Progenitor cell of endocrine pancreas (in vitro differentiated cells): ENCODE results near the gene NFIC. TPM values are rescaled to one million over a fixed set of nuclear protein-coding genes. Genes with fewer than 3 reads are reported as not detected.
"Not testable (repeated sequence)": the region's sequence is repeated elsewhere in the genome, so short reads cannot be mapped to it uniquely, and the experiment has no call there.

Source experiments
- DNase-seq: peaks from one replicate; pipeline ENCODE4 v3.0.0; 2021; ENCODE audit warnings: low spot score; ENCODE audit not compliant: unreplicated experiment
- H3K27ac Mint-ChIP-seq: 2 replicates; pipeline ENCODE4 v1.8.0; 2021; ENCODE audit warnings: mild to moderate bottlenecking, moderate library complexity, mixed read lengths
- H3K27me3 Mint-ChIP-seq: 2 replicates; pipeline ENCODE4 v1.8.0; 2021; ENCODE audit warnings: mixed read lengths
- H3K36me3 Mint-ChIP-seq: 2 replicates; pipeline ENCODE4 v1.8.0; 2022; ENCODE audit warnings: mixed read lengths; ENCODE audit not compliant: insufficient read depth
- H3K4me1 Mint-ChIP-seq: 2 replicates; pipeline ENCODE4 v1.8.0; 2021; ENCODE audit warnings: low read depth, mixed read lengths
- H3K4me3 Mint-ChIP-seq: 2 replicates; pipeline ENCODE4 v1.8.0; 2021; ENCODE audit warnings: low read depth, mild to moderate bottlenecking, moderate library complexity, mixed read lengths
- H3K9me3 Mint-ChIP-seq: 2 replicates; pipeline ENCODE4 v1.8.0; 2021; ENCODE audit warnings: low read depth, mixed read lengths
- total RNA-seq: library from RNA; stranded (reverse); gene quantifications from 2 replicates; pipeline ENCODE4 v1.2.1, GENCODE V29; 2021
- TF ChIP-seq, protein P1 (sequence below): fragments of 200-600 bp; sonication (generic); IDR thresholded peaks from one replicate; pipeline ENCODE4 v1.5.0; 2021; ENCODE audit warnings: antibody characterized with exemption, mild to moderate bottlenecking; ENCODE audit not compliant: unreplicated experiment

NFIC gene
- total RNA-seq, 1 donor from 2014 or later: 6.8 TPM

DNA sequence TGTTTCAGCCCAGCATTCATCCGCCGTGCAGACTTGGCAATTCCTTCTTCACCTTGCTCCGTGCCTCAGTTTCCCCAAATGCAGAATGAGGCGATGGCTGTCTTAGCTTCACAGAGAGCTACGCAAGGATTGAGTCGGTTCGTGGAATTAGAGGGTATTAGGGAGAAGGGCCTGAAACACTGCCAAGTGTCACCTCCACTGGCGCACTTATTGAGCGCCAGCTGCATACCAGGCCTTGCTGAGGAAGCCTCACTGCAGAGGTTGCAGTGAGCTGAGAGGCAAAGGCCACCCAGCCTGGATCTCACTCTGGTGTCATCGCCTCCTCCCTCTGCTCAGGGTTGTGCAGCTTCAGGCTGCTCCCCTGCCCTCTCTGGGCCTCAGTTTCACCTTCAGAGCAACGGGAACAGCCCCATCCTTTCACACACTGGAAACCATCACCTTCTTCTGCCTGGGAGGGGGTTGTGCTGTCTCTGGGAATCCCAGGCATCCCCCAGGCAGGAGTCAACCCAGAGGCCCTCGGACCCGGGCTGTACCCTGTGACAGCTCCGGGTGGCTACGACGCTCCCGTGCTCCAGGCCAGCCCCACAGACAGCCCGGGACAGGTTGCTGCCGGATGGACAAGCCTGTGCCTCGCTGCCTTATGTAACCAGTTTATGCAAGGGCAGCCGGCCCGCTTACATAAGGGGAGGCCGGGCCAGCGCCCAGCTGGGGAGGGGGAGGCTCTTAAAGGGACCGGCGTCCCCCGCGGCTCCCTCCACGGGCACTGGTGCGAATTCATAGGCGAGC, 31.9 kb downstream of the NFIC start:
- peaks cover 10% of the 10 kb centered on the region for H3K27me3 Mint-ChIP-seq
- no peak for DNase-seq
- H3K9me3 Mint-ChIP-seq: peaks cover 3% of the 10 kb centered on the region
- H3K4me1 Mint-ChIP-seq: no peaks in the 10 kb centered on the region
- TF ChIP-seq, protein P1, sequence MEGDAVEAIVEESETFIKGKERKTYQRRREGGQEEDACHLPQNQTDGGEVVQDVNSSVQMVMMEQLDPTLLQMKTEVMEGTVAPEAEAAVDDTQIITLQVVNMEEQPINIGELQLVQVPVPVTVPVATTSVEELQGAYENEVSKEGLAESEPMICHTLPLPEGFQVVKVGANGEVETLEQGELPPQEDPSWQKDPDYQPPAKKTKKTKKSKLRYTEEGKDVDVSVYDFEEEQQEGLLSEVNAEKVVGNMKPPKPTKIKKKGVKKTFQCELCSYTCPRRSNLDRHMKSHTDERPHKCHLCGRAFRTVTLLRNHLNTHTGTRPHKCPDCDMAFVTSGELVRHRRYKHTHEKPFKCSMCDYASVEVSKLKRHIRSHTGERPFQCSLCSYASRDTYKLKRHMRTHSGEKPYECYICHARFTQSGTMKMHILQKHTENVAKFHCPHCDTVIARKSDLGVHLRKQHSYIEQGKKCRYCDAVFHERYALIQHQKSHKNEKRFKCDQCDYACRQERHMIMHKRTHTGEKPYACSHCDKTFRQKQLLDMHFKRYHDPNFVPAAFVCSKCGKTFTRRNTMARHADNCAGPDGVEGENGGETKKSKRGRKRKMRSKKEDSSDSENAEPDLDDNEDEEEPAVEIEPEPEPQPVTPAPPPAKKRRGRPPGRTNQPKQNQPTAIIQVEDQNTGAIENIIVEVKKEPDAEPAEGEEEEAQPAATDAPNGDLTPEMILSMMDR: no peak
- no peaks in the 10 kb centered on the region for H3K36me3 Mint-ChIP-seq
- no peak overlapping the region for H3K4me3 Mint-ChIP-seq
- H3K27ac Mint-ChIP-seq: no peak overlapping the region

DNA sequence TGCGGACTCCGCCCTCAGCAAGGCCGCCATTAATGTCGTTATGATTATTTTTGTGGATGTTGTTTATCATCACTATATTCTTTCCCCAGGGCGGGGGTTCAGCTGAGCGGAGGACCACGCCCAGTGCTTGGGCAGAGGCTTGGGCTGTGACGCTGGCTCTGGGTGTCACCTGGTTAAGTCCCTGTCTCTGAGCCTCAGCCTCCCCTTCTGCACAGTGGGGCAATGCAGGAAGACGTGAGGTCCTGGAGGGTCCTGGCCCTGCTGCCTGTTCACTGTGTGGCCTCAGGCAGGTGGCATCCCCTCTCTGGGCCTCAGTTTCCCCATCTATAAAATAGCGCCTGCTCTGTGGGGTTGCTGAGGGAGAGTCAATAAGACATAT, 32.5 kb downstream of the NFIC start:
- H3K9me3 Mint-ChIP-seq: peaks cover 3% of the 10 kb centered on the region
- H3K27ac Mint-ChIP-seq: no peak overlapping the region
- H3K36me3 Mint-ChIP-seq: no peaks in the 10 kb centered on the region
- peaks cover 10% of the 10 kb centered on the region for H3K27me3 Mint-ChIP-seq
- H3K4me3 Mint-ChIP-seq: no peak overlapping the region
- TF ChIP-seq, protein P1: no peak
- no peaks in the 10 kb centered on the region for H3K4me1 Mint-ChIP-seq
- DNase-seq: no peak

DNA sequence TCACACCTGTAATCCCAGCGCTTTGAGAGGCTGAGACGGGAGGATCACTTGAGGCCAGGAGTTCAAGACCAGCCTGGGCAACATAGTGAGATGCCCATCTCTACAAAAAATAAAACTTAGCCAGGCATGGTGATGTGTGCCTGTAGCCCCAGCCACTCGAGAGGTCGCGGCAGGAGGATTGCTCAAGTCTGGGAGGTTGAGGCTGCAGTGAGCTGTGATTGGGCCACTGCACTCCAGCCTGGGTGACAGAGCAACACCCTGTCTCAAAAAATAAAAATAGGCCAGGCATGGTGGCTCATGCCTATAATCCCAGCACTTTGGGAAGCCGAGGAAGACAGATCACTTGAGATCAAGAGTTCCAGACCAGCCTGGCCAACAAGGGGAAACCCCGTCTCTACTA, 32.9 kb downstream of the NFIC start:
- not testable (repeated sequence) for H3K9me3 Mint-ChIP-seq, H3K36me3 Mint-ChIP-seq, H3K4me3 Mint-ChIP-seq, H3K4me1 Mint-ChIP-seq, DNase-seq, H3K27me3 Mint-ChIP-seq, H3K27ac Mint-ChIP-seq

DNA sequence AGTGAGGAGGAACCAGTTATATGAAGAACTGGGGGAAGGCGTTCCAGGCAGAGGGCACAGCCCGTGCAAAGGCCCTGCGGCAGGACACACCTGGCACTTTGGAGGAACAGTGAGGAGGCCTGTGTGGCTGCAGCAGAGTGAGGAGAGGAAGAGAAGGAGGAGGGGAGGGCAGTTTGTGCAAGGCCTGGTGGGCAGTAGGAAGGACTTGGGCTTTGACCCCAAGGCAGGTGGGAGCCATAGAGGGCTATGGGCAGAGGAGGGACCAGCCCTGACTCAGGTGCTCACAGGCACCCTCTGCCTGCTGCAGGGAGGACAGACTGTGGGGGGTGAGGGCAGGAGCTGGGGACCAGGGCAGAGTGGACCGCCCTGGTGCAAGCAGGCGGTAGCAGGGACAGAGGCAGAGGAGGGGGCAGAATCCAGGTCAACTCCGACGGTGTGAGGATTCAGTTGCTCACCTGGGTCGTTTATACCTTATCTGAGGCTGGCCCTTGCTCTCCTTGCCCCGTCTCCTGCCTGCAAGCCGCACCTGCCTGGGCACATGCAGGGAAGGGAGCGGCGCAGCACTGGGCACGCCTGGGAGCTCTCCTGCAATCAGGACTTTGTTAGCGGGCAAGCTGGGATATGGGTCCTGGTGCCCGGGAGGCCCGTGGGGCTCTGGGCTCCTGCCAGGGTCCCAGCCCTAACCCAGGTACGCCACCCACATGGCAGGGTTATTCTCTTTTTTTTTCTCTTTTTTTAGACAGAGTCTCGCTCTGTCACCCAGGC, 34.8 kb downstream of the NFIC start:
- TF ChIP-seq, protein P1: no peak
- no peaks in the 10 kb centered on the region for H3K36me3 Mint-ChIP-seq
- H3K4me1 Mint-ChIP-seq: no peaks in the 10 kb centered on the region
- peaks cover 10% of the 10 kb centered on the region for H3K27me3 Mint-ChIP-seq
- H3K9me3 Mint-ChIP-seq: peaks cover 3% of the 10 kb centered on the region
- DNase-seq: no peak
- H3K4me3 Mint-ChIP-seq: no peak overlapping the region
- H3K27ac Mint-ChIP-seq: peak overlapping the region; percentile 84

DNA sequence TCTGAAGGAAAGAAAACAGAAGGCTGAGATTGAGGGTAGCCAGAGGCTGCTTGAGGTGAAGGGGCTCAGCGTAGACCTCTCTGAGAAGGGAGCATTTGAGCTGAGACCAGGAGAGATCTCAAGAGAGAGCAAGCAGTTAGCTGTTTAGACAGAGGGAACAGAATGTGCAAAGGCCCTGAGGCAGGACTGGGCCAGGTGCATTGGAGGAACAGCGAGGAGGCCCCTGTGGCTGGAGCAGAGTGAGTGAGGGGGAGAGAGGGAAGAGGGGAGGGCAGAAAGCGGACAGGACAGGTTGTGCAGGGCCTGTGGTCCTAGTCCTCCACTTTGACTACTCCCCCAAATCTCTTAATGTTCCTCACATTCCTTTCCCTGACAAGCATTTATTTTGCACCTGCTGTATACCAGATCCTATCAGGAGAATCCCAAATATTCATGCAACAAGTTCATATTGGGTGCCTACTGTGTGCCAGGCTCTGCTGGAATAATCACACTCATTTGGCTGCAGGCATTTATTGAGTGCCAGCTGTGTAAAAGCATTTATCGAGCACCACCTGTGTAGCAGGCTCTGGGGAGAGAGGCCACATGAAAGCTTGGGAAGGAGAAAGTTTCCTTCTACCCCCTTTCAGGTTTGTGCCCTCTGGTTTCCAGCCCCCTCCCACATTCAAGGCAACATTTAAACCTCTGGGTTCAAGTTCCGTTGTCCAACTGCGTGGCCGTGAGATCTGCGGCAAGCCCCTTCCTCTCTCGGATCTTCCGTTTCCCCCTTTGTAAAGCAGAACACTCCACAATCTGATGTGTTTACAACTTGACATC, 36.5 kb downstream of the NFIC start:
- no peaks in the 10 kb centered on the region for H3K36me3 Mint-ChIP-seq
- no peak overlapping the region for H3K27ac Mint-ChIP-seq
- peaks cover 10% of the 10 kb centered on the region for H3K27me3 Mint-ChIP-seq
- H3K4me1 Mint-ChIP-seq: no peaks in the 10 kb centered on the region
- no peak for DNase-seq
- no peak overlapping the region for H3K4me3 Mint-ChIP-seq
- H3K9me3 Mint-ChIP-seq: peaks cover 3% of the 10 kb centered on the region
- TF ChIP-seq, protein P1: no peak
